Urinary bladder (tissue), 4 donors: ENCODE measurements around the gene ITPRIPL2. TPM values are rescaled to one million over a fixed set of nuclear protein-coding genes. Genes with fewer than 3 reads are reported as not detected.

ENCODE experiments used
- DNase-seq: peaks from one replicate; pipeline ENCODE4 v3.0.0-alpha.2; 2015; ENCODE audit errors: extremely low spot score
- H3K27ac ChIP-seq: one replicate; pipeline ENCODE4 v1.5.1; 2013; ENCODE audit warnings: low read depth, mild to moderate bottlenecking, moderate library complexity
- H3K36me3 ChIP-seq: one replicate; pipeline ENCODE4 v1.6.1; 2013; ENCODE audit warnings: mild to moderate bottlenecking, moderate library complexity; ENCODE audit not compliant: insufficient read depth
- H3K4me1 ChIP-seq: one replicate; pipeline ENCODE4 v1.6.1; 2013; ENCODE audit warnings: mild to moderate bottlenecking, moderate library complexity; ENCODE audit not compliant: insufficient read depth
- H3K4me3 ChIP-seq: one replicate; pipeline ENCODE4 v1.5.1; 2013; ENCODE audit warnings: low read depth, low read length
- WGBS: extraction: QIAGEN DNeasy Blood & Tissue Kit; methylation state at CpG from one replicate; pipeline ENCODE4 v1.1.7; 2013; 5-methylcytosine and 5-hydroxymethylcytosine counted together
- polyA plus RNA-seq: library from polyadenylated mRNA; stranded (reverse); fragments of 200-250 nt; gene quantifications from one replicate; pipeline ENCODE4 v1.2.3, GENCODE V29; 2013
- total RNA-seq: library from RNA; depleted of rRNA; stranded (reverse); fragments of >200 nt; gene quantifications from one replicate; pipeline ENCODE4 v1.2.3, GENCODE V29; 2014
- donor health status: healthy with polysubstance abuse.
- donor health status: healthy.

The ITPRIPL2 gene
- total and polyA plus RNA-seq, 2 donors: 14.5 to 63.5 TPM

- no peak overlapping the region for H3K27ac ChIP-seq
- DNase-seq: no peak
- 63% methylated on average over 6 of the region's 6 CpGs for WGBS
- peaks cover 2% of the 10 kb centered on the region for H3K4me1 ChIP-seq
- H3K36me3 ChIP-seq: no peaks in the 10 kb centered on the region
- no peak overlapping the region for H3K4me3 ChIP-seq
Measured at GRCh38 chr16:19123535-19124178, 9.9 kb downstream of the ITPRIPL2 start.

- H3K4me3 ChIP-seq: no peak overlapping the region
- H3K4me1 ChIP-seq: peaks cover 2% of the 10 kb centered on the region
- DNase-seq: no peak
- no peaks in the 10 kb centered on the region for H3K36me3 ChIP-seq
- no peak overlapping the region for H3K27ac ChIP-seq
Measured at GRCh38 chr16:19126300-19126699, 12.5 kb downstream of the ITPRIPL2 start.

GRCh38 chr16:19127205-19127604 lies 13.4 kb downstream of the ITPRIPL2 start:
- Histone ChIP-seq H3K36me3 (no peaks in the 10 kb centered on the region), H3K4me3 (no peak overlapping the region), H3K27ac (no peak overlapping the region), H3K4me1 (peaks cover 2% of the 10 kb centered on the region)
- DNase-seq: no peak
- 81% methylated on average over 3 of the region's 3 CpGs for WGBS

DNA sequence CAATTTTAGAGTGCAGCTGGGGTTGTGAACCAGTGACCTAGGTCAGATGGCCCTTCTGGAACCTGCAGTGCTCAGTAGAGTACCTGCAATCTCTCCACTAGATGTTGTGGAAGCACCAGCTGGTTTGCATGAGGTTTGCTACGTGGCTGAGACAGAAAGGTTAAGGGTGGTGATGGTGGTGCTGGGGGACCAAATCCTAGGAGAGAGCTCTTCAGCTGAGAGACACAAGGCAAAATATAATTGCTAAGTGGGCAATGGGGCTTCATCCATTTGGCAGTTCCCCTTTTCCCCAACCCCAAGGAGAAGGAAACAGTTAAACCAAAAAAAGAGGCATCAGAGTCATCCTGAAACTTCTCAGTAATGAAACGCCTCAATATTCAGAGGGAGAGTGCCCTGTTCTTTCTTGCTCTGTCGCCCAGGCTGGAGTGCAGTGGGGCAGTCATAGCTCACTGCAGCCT lies 13.9 kb downstream of the ITPRIPL2 start:
- no peak overlapping the region for H3K4me3 ChIP-seq
- DNase-seq: no peak
- no peaks in the 10 kb centered on the region for H3K36me3 ChIP-seq
- WGBS: 73% methylated on average over 3 of the region's 3 CpGs
- H3K4me1 ChIP-seq: peaks cover 2% of the 10 kb centered on the region
- no peak overlapping the region for H3K27ac ChIP-seq

DNA sequence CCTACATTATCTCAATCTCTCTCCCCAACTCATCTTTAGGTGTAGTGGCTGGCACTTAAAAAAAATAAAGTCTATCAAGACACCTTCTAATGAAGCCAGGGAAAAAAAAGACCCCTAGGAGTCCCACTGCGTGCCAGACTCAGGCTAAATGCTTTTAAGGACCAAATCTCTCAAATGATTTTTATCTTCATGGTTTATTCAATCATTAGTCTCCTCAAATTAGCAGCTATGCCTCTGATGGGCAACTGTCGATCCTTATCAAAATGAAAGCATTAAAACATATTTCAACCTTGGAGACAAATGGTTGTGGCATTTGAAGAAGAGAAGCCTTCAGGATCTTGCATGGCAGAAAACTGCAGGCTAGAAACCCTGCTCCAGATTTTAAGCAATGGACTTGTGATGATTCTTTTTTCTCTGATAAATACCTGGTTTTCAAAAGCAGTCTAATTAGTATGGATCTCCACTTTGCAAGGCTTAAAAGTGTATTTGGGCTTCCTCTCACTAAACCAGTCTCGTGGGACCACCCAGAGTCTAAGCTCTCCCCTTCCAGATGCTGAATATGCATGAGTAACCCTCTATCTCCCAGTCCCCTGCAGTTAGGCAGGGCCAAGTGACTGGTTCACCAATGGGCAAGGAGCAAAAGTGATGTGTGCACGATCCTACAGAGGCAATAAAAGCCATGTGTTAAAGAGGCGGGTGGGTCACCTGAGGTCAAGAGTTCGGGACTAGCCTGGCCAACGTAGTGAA lies 14.9 kb downstream of the ITPRIPL2 start:
- H3K4me1 ChIP-seq: peaks cover 2% of the 10 kb centered on the region
- no peak for DNase-seq
- H3K36me3 ChIP-seq: no peaks in the 10 kb centered on the region
- no peak overlapping the region for H3K27ac ChIP-seq
- no peak overlapping the region for H3K4me3 ChIP-seq
- WGBS: 67% methylated on average over 7 of the region's 7 CpGs

GRCh38 chr16:19130385-19130784 lies 16.6 kb downstream of the ITPRIPL2 start:
- Histone ChIP-seq H3K27ac (peak overlapping the region; percentile 43), H3K36me3 (no peaks in the 10 kb centered on the region), H3K4me3 (no peak overlapping the region), H3K4me1 (peaks cover 2% of the 10 kb centered on the region)
- DNase-seq: no peak
- WGBS: 68% methylated on average over 7 of the region's 7 CpGs

- Histone ChIP-seq H3K27ac (peak overlapping the region; percentile 81), H3K4me3 (no peak overlapping the region), H3K4me1 (peaks cover 2% of the 10 kb centered on the region), H3K36me3 (no peaks in the 10 kb centered on the region)
- 23% methylated on average over 11 of the region's 11 CpGs for WGBS
- no peak for DNase-seq
Measured at GRCh38 chr16:19130852-19131824, 17.4 kb downstream of the ITPRIPL2 start.

GRCh38 chr16:19131825-19132218 lies 18.1 kb downstream of the ITPRIPL2 start:
- Histone ChIP-seq H3K4me1 (peaks cover 2% of the 10 kb centered on the region), H3K36me3 (no peaks in the 10 kb centered on the region), H3K27ac (peak overlapping the region; percentile 26), H3K4me3 (no peak overlapping the region)
- no peak for DNase-seq

DNA sequence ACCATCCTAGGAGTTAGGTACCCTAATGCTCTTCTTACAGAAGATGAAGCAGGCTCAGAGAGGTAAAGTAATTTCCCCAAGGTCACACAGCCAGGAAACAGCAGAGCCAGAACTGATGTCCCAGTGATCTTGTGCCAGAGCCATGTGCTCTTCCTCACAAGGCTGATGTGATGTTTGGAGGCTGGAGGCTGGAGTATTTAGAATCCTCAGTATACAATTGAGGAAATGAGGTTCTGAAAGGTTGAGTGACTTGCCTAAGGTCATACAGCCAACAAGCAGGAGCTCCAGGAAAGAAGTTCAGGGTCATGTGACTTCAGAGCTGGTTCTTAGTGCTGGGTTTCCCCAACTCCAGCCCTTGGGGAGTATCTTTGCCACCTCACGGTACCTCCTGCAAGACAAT lies 18.5 kb downstream of the ITPRIPL2 start:
- H3K27ac ChIP-seq: peak overlapping the region; percentile 59
- DNase-seq: no peak
- peaks cover 2% of the 10 kb centered on the region for H3K4me1 ChIP-seq
- WGBS: 70% methylated on average over 1 of the region's 1 CpG
- no peak overlapping the region for H3K4me3 ChIP-seq
- H3K36me3 ChIP-seq: no peaks in the 10 kb centered on the region

DNA sequence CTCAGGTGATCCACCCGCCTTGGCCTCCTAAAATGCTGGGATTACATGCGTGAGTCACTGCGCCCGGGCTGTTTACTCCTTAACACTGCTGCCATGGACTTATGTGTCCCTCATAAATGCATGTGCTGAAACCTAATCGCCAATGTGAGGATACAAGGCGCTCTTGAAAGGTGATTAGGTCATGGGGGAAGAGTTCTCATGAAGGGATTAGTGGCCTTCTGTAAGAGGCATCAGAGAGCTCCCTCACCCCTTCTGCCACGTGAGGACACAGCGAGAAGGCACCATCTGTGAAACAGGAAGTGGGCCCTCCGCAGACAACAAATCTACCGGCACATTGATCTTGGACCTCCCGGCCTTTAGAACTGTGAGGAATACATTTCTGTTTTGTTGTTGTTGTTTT lies 19.1 kb downstream of the ITPRIPL2 start:
- H3K36me3 ChIP-seq: no peaks in the 10 kb centered on the region
- H3K27ac ChIP-seq: no peak overlapping the region
- 68% methylated on average over 11 of the region's 11 CpGs for WGBS
- peaks cover 2% of the 10 kb centered on the region for H3K4me1 ChIP-seq
- no peak for DNase-seq
- H3K4me3 ChIP-seq: no peak overlapping the region

- 88% methylated on average over 1 of the region's 1 CpG for WGBS
- no peak overlapping the region for H3K27ac ChIP-seq
- peaks cover 2% of the 10 kb centered on the region for H3K4me1 ChIP-seq
- no peak overlapping the region for H3K4me3 ChIP-seq
- no peaks in the 10 kb centered on the region for H3K36me3 ChIP-seq
- DNase-seq: no peak
Measured at GRCh38 chr16:19133600-19133999, 19.8 kb downstream of the ITPRIPL2 start.

DNA sequence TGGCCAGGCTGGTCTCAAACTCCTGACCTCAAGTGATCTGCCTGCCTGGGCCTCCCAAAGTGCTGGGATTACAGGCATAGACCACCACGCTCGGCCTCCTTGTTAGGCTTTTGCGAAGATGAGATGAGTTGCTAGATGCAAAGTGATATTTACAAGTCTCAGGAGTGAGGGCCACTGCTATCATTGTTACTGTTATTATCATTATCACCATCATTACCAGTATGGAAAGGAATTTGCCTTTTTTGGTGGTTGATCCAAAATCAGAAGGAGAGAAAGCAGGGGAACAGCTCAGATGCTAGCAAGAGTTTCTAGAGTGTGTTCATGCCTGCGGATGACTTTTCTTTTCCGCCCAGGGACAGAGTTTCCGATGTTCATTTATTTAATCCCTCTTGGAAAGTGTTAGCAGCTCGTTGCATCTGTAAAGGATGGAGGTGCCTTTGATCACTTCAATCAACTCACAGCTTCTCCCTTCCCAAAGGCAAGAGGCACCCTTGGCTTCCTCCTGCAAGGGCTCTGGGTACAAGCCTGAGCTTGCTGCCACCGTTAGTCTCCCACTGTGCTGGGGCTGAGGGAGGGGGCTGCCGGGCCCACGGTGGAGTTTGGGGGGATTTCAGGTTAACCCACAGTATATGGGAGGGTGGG lies 21.6 kb downstream of the ITPRIPL2 start:
- Histone ChIP-seq H3K27ac (no peak overlapping the region), H3K4me1 (peaks cover 2% of the 10 kb centered on the region), H3K36me3 (no peaks in the 10 kb centered on the region), H3K4me3 (no peak overlapping the region)
- DNase-seq: no peak
- WGBS: 68% methylated on average over 10 of the region's 10 CpGs

DNA sequence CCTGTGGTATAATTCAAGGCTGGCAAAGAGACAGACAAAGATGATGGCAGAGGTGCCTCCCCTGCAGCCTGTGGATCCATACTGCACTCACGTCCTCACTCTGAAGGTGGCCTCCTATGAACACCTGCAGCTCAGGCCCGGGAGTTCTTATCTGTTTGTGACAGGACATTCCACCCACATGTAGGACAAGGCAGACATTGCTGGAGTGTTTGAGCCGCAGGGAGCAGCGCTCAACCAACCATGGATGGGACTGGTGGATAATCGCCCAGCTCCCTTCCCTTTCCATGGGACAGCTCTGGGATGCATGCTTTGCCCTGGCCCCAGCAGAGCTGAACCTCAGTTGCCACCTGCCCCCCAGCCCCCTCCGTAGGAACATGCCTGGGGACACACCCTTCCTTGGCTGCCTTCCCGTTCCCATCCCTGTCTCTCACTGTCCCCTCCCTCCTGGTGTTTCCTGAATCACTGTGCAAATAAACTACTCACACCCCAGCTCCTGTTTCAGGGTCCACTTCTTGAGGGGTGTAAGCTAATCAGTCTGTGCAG lies 22.2 kb downstream of the ITPRIPL2 start:
- no peaks in the 10 kb centered on the region for H3K4me1 ChIP-seq
- H3K36me3 ChIP-seq: no peaks in the 10 kb centered on the region
- no peak overlapping the region for H3K27ac ChIP-seq
- no peak for DNase-seq
- WGBS: 38% methylated on average over 7 of the region's 7 CpGs
- H3K4me3 ChIP-seq: no peak overlapping the region
